Kidney epithelial cell (primary cell): Measurements from ENCODE around the gene ST3GAL3. TPM values are rescaled to one million over a fixed set of nuclear protein-coding genes. Genes with fewer than 3 reads are reported as not detected.

Experiments used
- DNase-seq: peaks from one replicate; pipeline ENCODE4 v3.0.0-alpha.2; 2010; ENCODE audit warnings: low read depth
- H3K27me3 ChIP-seq: 2 replicates; pipeline ENCODE4 v1.6.0; 2011; ENCODE audit warnings: low read length; ENCODE audit not compliant: control insufficient read depth, insufficient read depth
- H3K36me3 ChIP-seq: 2 replicates; pipeline ENCODE4 v1.5.1; 2011; ENCODE audit warnings: low read length; ENCODE audit not compliant: control insufficient read depth, insufficient read depth
- H3K4me3 ChIP-seq: 2 replicates; pipeline ENCODE4 v1.5.1; 2011; ENCODE audit warnings: low read depth, mild to moderate bottlenecking, control low read depth, low read length
- CTCF ChIP-seq: IDR thresholded peaks from 2 replicates; pipeline ENCODE4 v1.5.1; 2011; ENCODE audit warnings: mild to moderate bottlenecking, moderate library complexity, low read length, control low read depth, inconsistent platforms; ENCODE audit not compliant: insufficient read depth, poor library complexity, severe bottlenecking
- total RNA-seq: library from RNA; depleted of rRNA; stranded (reverse); fragments of >200 nt; gene quantifications from 2 replicates; pipeline ENCODE4 v1.2.3, GENCODE V29; 2015

ST3GAL3 gene
- total RNA-seq, 1 donor from 2014 or later, result 15.0 TPM

- no peak overlapping the region for H3K4me3 ChIP-seq
- no peaks in the 10 kb centered on the region for H3K36me3 ChIP-seq
- no peak for TF ChIP-seq CTCF
- no peak for DNase-seq
- H3K27me3 ChIP-seq, result no peaks in the 10 kb centered on the region
These were observed 207.5 kb downstream of the ST3GAL3 start for GRCh38 chr1:43914576-43915525.

DNA sequence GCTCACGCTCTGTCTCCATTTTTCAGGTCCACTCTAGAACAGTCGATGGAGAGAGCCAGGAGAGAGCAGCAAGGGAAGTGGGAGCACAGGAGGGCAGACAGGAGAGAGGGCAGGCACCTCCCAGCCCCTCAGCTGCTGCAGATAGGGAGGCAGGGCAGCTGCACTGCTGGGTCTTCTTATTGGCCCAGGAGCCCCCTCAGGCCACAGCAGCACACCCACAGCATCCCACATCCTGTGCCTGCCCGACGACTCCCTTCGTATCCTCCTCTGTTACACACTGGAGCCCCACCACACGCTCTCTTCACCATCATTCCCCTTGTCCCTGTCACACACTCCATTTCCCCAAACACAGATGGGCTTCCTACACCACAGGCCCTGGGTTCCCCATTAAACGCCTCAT, 212.6 kb downstream of the ST3GAL3 start:
- DNase-seq, result no peak
- no peak for TF ChIP-seq CTCF
- H3K4me3 ChIP-seq, result no peak overlapping the region
- H3K27me3 ChIP-seq, result no peaks in the 10 kb centered on the region
- H3K36me3 ChIP-seq, result no peaks in the 10 kb centered on the region

DNA sequence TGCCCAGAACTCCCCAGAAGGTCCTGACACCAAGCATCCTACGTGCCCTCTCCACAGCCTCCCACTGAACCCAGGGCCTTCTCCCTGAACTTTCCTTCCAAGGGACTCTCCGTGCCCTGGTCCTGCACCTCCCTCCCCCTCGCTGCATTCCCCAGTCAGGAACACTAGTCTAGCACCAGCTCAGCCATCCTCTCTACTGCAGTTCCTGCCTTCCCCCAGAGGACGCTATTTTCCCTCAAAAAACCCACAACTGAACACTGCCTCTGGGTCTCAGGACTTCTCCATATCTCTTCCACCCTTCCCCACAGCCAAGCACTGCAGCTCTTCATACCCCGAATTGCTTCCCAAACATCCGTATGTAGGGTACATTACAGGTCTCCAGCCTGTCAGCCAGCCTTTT, 213.7 kb downstream of the ST3GAL3 start:
- no peaks in the 10 kb centered on the region for H3K27me3 ChIP-seq
- DNase-seq, result no peak
- H3K36me3 ChIP-seq, result no peaks in the 10 kb centered on the region
- TF ChIP-seq CTCF, result no peak
- H3K4me3 ChIP-seq, result no peak overlapping the region

DNA sequence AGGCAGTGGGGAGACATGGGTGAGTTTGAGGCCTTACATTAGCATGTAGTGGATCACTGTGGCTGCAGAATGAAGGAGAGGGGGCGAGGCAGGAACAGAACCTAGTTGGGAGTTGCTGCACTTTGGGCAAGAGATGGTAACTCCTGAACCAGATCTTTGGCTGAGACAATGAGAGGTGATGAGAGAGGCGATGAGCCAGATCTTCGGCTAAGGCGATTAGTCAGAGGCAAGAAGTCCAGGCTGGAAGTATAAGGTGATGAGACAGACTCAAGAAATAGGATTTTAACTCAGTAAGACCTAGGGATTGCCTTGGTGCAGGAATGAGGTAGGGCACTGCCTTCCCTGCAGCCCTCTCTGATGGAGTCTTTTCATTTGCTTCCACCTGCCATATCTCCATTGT, 217.2 kb downstream of the ST3GAL3 start:
- no peak for TF ChIP-seq CTCF
- no peak for DNase-seq
- no peaks in the 10 kb centered on the region for H3K27me3 ChIP-seq
- H3K4me3 ChIP-seq, result no peak overlapping the region
- H3K36me3 ChIP-seq, result no peaks in the 10 kb centered on the region

GRCh38 chr1:43925846-43926245, 218.5 kb downstream of the ST3GAL3 start:
- DNase-seq, result no peak
- H3K36me3 ChIP-seq, result peaks cover 3% of the 10 kb centered on the region
- no peak for TF ChIP-seq CTCF
- H3K4me3 ChIP-seq, result no peak overlapping the region
- H3K27me3 ChIP-seq, result no peaks in the 10 kb centered on the region
